HG03135 (cell line): ENCODE measurements around the gene NUBP2.

Experiments used
- ATAC-seq: cut with Tn5 transposase; IDR thresholded peaks from one replicate; pipeline ENCODE4 v1.9.1; 2021; ENCODE audit warnings: mild to moderate bottlenecking, moderate library complexity; ENCODE audit not compliant: unreplicated experiment

The NUBP2 gene

GRCh38 chr16:1800701-1801100 is 17.9 kb downstream of the NUBP2 start:
- no peak for ATAC-seq

- no peak for ATAC-seq
Observed at GRCh38 chr16:1807626-1808025, 24.9 kb downstream of the NUBP2 start.

- ATAC-seq, result no peak
Observed at GRCh38 chr16:1808691-1809090, 25.9 kb downstream of the NUBP2 start.

GRCh38 chr16:1809281-1809801 is 26.6 kb downstream of the NUBP2 start:
- ATAC-seq, result no peak

GRCh38 chr16:1810106-1810505 is 27.3 kb downstream of the NUBP2 start:
- no peak for ATAC-seq

- ATAC-seq, result no peak
Observed at GRCh38 chr16:1810536-1810935, 27.8 kb downstream of the NUBP2 start.

GRCh38 chr16:1812732-1813163 is 30.0 kb downstream of the NUBP2 start:
- no peak for ATAC-seq

- no peak for ATAC-seq
Observed at GRCh38 chr16:1815461-1815860, 32.7 kb downstream of the NUBP2 start.

- ATAC-seq, result no peak
Observed at GRCh38 chr16:1816396-1817275, 33.9 kb downstream of the NUBP2 start.

- no peak for ATAC-seq
Observed at GRCh38 chr16:1817276-1817589, 34.5 kb downstream of the NUBP2 start.

- ATAC-seq, result no peak
Observed at GRCh38 chr16:1817716-1818115, 35.0 kb downstream of the NUBP2 start.

GRCh38 chr16:1818204-1818872 is 35.6 kb downstream of the NUBP2 start:
- ATAC-seq, result no peak

- no peak for ATAC-seq
Observed at GRCh38 chr16:1818873-1819525, 36.2 kb downstream of the NUBP2 start.

GRCh38 chr16:1819611-1820010 is 36.9 kb downstream of the NUBP2 start:
- no peak for ATAC-seq

GRCh38 chr16:1820096-1820945 is 37.6 kb downstream of the NUBP2 start:
- no peak for ATAC-seq

GRCh38 chr16:1820946-1821290 is 38.2 kb downstream of the NUBP2 start:
- no peak for ATAC-seq

GRCh38 chr16:1821861-1822611 is 39.3 kb downstream of the NUBP2 start:
- ATAC-seq, result no peak

GRCh38 chr16:1822801-1823200 is 40.0 kb downstream of the NUBP2 start:
- no peak for ATAC-seq

GRCh38 chr16:1823821-1824220 is 41.1 kb downstream of the NUBP2 start:
- ATAC-seq, result no peak

GRCh38 chr16:1825381-1825863 is 42.7 kb downstream of the NUBP2 start:
- ATAC-seq, result no peak
